ENCODE data around the gene USP40. TPM values are rescaled to one million over a fixed set of nuclear protein-coding genes. Genes with fewer than 3 reads are reported as not detected.

Gene USP40, protein sequence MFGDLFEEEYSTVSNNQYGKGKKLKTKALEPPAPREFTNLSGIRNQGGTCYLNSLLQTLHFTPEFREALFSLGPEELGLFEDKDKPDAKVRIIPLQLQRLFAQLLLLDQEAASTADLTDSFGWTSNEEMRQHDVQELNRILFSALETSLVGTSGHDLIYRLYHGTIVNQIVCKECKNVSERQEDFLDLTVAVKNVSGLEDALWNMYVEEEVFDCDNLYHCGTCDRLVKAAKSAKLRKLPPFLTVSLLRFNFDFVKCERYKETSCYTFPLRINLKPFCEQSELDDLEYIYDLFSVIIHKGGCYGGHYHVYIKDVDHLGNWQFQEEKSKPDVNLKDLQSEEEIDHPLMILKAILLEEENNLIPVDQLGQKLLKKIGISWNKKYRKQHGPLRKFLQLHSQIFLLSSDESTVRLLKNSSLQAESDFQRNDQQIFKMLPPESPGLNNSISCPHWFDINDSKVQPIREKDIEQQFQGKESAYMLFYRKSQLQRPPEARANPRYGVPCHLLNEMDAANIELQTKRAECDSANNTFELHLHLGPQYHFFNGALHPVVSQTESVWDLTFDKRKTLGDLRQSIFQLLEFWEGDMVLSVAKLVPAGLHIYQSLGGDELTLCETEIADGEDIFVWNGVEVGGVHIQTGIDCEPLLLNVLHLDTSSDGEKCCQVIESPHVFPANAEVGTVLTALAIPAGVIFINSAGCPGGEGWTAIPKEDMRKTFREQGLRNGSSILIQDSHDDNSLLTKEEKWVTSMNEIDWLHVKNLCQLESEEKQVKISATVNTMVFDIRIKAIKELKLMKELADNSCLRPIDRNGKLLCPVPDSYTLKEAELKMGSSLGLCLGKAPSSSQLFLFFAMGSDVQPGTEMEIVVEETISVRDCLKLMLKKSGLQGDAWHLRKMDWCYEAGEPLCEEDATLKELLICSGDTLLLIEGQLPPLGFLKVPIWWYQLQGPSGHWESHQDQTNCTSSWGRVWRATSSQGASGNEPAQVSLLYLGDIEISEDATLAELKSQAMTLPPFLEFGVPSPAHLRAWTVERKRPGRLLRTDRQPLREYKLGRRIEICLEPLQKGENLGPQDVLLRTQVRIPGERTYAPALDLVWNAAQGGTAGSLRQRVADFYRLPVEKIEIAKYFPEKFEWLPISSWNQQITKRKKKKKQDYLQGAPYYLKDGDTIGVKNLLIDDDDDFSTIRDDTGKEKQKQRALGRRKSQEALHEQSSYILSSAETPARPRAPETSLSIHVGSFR
- total RNA-seq (2021; ENCODE audit: unreplicated experiment) (34.9 TPM), Bru-seq, nascent RNA (percentile 76 among the genes with signal in this experiment), BruChase-seq, experiment 1, labeled RNA remaining after a 6-hour chase (percentile 74 among the genes with signal in this experiment), BruChase-seq, experiment 2, labeled RNA remaining after a 2-hour chase (percentile 84 among the genes with signal in this experiment)
- polyA plus RNA-seq (2012) = 19.1 and 21.2 TPM in 2 replicates
- long read RNA-seq, partial matches to known transcripts = 30 of 56 reads
- long read RNA-seq, other reads (novel, unspliced or antisense) = 24 of 56 reads

DNA sequence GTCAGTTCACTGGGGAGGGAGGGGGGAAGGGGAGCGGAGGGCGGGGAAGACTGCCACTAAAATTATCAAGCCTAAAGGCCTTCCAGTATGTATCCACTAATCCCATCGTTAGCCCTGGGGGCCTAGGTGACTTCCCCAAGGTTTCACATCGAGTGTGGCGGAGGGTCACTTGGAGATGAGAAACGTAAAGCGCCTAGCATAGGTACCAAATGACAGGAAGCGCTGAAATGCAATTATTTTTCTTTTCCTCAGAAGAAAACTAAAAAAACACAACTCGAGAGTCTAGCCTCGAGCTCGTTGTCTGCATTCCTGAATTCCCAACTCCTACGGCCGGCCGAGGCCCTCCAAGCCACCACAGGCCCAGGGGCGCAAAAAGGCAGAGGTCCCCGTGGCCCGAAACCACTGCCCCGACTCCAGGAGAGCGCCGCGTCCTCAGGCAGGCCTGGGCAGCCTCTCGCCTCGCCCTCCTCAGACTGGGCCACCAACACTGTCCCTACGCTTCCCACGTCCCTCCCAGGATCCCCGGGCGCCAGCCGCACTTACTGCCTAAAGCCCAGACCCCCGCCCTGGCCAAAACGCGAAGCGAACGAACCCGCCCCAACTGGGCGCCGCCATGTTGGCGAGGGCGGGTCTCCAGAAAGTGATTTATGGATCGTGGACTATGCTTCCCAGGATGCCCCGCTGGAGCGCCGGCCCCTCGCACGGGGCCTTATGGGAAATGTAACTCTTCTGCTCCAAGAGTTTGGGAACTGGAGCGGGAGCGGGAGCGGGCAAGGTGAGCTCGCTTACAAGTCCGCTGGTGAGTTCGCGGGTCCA is at the start of gene USP40:
USP40 (minus strand) TSS at position 642 of the 816 bp plus-strand sequence. CDS start 1,228 bp downstream, outside the sequence.
- intact Hi-C loops (cut with micrococcal nuclease) = no loop called here
- Histone ChIP-seq H3K4me2 (ENCODE audit: low read length) (peak within 1 kb of the TSS; percentile 76), H3K4me1 (ENCODE audit: control insufficient read depth in 1 of 2, insufficient read depth in 2 of 2, low read length in 2 of 2) (peaks cover 3 to 7% of the 10 kb centered on the region in 2 experiments; a peak in 2 of 4 replicates), H3K36me3 (ENCODE audit: control insufficient read depth in 1 of 2, insufficient read depth in 2 of 2, low read length in 2 of 2) (no peaks in the 10 kb centered on the region), H3K27ac (ENCODE audit: low read depth, low read length) (peak within 1 kb of the TSS; percentile 88), H2AFZ (ENCODE audit: low read depth, low read length, poor library complexity, severe bottlenecking) (peak within 1 kb of the TSS; percentile 35), H3K4me3 (replicated peaks in 1 of 2; ENCODE audit: low read depth in 1 of 2, low read length in 2 of 2) (peak within 1 kb of the TSS; percentile 97 to 99), H3K27me3 (ENCODE audit: insufficient read depth, low read length) (no peaks in the 10 kb centered on the region), H4K20me1 (ENCODE audit: insufficient read depth) (no peaks in the 10 kb centered on the region), H3K9me2 (ENCODE audit: insufficient read depth) (no peaks in the 10 kb centered on the region), H3K79me2 (ENCODE audit: insufficient read depth, low read length) (0 out of 2 replicates have a peak, but pooled peaks cover 7% of the 10 kb centered on the region), H3K9me3 (ENCODE audit: control insufficient read depth in 1 of 2, insufficient read depth in 1 of 2, low read depth in 1 of 2, low read length in 2 of 2) (no peaks in the 10 kb centered on the region), H3K9ac (ENCODE audit: low read length) (peak within 1 kb of the TSS; percentile 97)
- CTCF ChIA-PET = no interaction called here
- RAD21 ChIA-PET (ENCODE audit: low non-redundant PET in 1 of 2, low total read pairs in 2 of 2, uncharacterized antibody in 2 of 2, unreplicated experiment in 2 of 2) = no interaction called here
- no TSS peak for BruUV-seq (replicated peaks)
- POLR2A ChIA-PET = interaction anchor here (1.1 to 1.7 kb wide), 2 partner anchors 9 to 12 kb away, joined by 3 to 10 read pairs; no protein-coding TSS in a partner anchor
- ATAC-seq = peak; percentile 97
- peak; percentile 85 for DNase-seq (ENCODE audit: low read depth, low spot score)
- TF ChIP-seq MAX (IDR thresholded peaks at IDR 0.05) (peak; percentile 17; the same call in 1 of the 2 replicates), SP1 (IDR thresholded peaks at IDR 0.05; ENCODE audit: low read depth) (peak; percentile 48; the same call in 1 of the 2 replicates), TCF7L2 (IDR thresholded peaks at IDR 0.05; ENCODE audit: borderline replicate concordance, extremely low read depth, insufficient read depth, insufficient read length) (no peak), POLR2A (IDR thresholded peaks at IDR 0.05; ENCODE audit: borderline replicate concordance, extremely low read depth, insufficient read depth, insufficient read length) (peak; percentile 81), EZH2phosphoT487 (IDR thresholded peaks at IDR 0.05; ENCODE audit: borderline replicate concordance) (no peak), ATF3 (IDR thresholded peaks at IDR 0.05) (no peak), YY1 (IDR thresholded peaks at IDR 0.05; ENCODE audit: extremely low read depth, insufficient replicate concordance, low read depth, low read length) (peak; percentile 98), ZBTB33 (IDR thresholded peaks at IDR 0.05; ENCODE audit: extremely low read depth, insufficient replicate concordance, low read length) (no peak), FOSL1 (IDR thresholded peaks at IDR 0.05; ENCODE audit: low read depth) (no peak), POLR2AphosphoS5 (IDR thresholded peaks at IDR 0.05; ENCODE audit: low read depth, low read length) (peak; percentile 91), RAD21 (IDR thresholded peaks at IDR 0.05; ENCODE audit: low read depth) (no peak)
- TF ChIP-seq, protein P1, sequence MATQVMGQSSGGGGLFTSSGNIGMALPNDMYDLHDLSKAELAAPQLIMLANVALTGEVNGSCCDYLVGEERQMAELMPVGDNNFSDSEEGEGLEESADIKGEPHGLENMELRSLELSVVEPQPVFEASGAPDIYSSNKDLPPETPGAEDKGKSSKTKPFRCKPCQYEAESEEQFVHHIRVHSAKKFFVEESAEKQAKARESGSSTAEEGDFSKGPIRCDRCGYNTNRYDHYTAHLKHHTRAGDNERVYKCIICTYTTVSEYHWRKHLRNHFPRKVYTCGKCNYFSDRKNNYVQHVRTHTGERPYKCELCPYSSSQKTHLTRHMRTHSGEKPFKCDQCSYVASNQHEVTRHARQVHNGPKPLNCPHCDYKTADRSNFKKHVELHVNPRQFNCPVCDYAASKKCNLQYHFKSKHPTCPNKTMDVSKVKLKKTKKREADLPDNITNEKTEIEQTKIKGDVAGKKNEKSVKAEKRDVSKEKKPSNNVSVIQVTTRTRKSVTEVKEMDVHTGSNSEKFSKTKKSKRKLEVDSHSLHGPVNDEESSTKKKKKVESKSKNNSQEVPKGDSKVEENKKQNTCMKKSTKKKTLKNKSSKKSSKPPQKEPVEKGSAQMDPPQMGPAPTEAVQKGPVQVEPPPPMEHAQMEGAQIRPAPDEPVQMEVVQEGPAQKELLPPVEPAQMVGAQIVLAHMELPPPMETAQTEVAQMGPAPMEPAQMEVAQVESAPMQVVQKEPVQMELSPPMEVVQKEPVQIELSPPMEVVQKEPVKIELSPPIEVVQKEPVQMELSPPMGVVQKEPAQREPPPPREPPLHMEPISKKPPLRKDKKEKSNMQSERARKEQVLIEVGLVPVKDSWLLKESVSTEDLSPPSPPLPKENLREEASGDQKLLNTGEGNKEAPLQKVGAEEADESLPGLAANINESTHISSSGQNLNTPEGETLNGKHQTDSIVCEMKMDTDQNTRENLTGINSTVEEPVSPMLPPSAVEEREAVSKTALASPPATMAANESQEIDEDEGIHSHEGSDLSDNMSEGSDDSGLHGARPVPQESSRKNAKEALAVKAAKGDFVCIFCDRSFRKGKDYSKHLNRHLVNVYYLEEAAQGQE (IDR thresholded peaks at IDR 0.05; ENCODE audit: low read depth) = no peak

Measured in HCT116 (cell line).